HG03432 (cell line): Measurements from ENCODE around the gene ENKUR.
"Not testable (repeated sequence)": the region's sequence is repeated elsewhere in the genome, so short reads cannot be mapped to it uniquely, and the experiment has no call there.

Experiments used
- ATAC-seq: cut with Tn5 transposase; IDR thresholded peaks from one replicate; pipeline ENCODE4 v1.9.1; 2021; ENCODE audit warnings: mild to moderate bottlenecking, moderate library complexity; ENCODE audit not compliant: unreplicated experiment

ENKUR gene

GRCh38 chr10:24979685-24980084 is 36.3 kb downstream of the ENKUR start:
- no peak for ATAC-seq

- ATAC-seq: no peak
These were observed 41.0 kb downstream of the ENKUR start for GRCh38 chr10:24974976-24975375.

- no peak for ATAC-seq
These were observed 42.8 kb downstream of the ENKUR start for GRCh38 chr10:24973163-24973562.

- no peak for ATAC-seq
These were observed 44.6 kb downstream of the ENKUR start for GRCh38 chr10:24971374-24971773.

- ATAC-seq: no peak
These were observed 46.1 kb downstream of the ENKUR start for GRCh38 chr10:24969841-24970281.

- not testable (repeated sequence) for ATAC-seq
These were observed 47.0 kb downstream of the ENKUR start for GRCh38 chr10:24968951-24969350.

GRCh38 chr10:24968349-24968748 is 47.6 kb downstream of the ENKUR start:
- ATAC-seq: no peak

- ATAC-seq: no peak
These were observed 48.9 kb downstream of the ENKUR start for GRCh38 chr10:24966962-24967481.

GRCh38 chr10:24965051-24965450 is 50.9 kb downstream of the ENKUR start:
- ATAC-seq: no peak

GRCh38 chr10:24963521-24964041 is 52.4 kb downstream of the ENKUR start:
- no peak for ATAC-seq

GRCh38 chr10:24962995-24963394 is 53.0 kb downstream of the ENKUR start:
- ATAC-seq: no peak

- no peak for ATAC-seq
These were observed 54.4 kb downstream of the ENKUR start for GRCh38 chr10:24961582-24961981.

- ATAC-seq: no peak
These were observed 56.6 kb downstream of the ENKUR start for GRCh38 chr10:24959382-24959730.

GRCh38 chr10:24958721-24959381 is 57.1 kb downstream of the ENKUR start:
- no peak for ATAC-seq

- ATAC-seq: no peak
These were observed 57.8 kb downstream of the ENKUR start for GRCh38 chr10:24958091-24958720.

GRCh38 chr10:24957624-24958051 is 58.3 kb downstream of the ENKUR start:
- not testable (repeated sequence) for ATAC-seq

- ATAC-seq: no peak
These were observed 62.3 kb downstream of the ENKUR start for GRCh38 chr10:24953675-24954074.

GRCh38 chr10:24952707-24953645 is 63.0 kb downstream of the ENKUR start:
- ATAC-seq: peak; percentile 81

- ATAC-seq: peak; percentile 42
These were observed 63.7 kb downstream of the ENKUR start, which contains the start of gene PRTFDC1 for GRCh38 chr10:24952143-24952706. TSS of gene PRTFDC1 (minus strand) at chr10:24952606. CDS start at chr10:24952575, 31 bp downstream.
